HG02571 (cell line): ENCODE data around the gene ENGASE.
"Not testable (repeated sequence)": the region's sequence is repeated elsewhere in the genome, so short reads cannot be mapped to it uniquely, and the experiment has no call there.

ENCODE experiments used
- ATAC-seq: cut with Tn5 transposase; IDR thresholded peaks from one replicate; pipeline ENCODE4 v1.9.1; 2021; ENCODE audit warnings: mild to moderate bottlenecking, moderate library complexity; ENCODE audit not compliant: unreplicated experiment

Gene ENGASE

DNA sequence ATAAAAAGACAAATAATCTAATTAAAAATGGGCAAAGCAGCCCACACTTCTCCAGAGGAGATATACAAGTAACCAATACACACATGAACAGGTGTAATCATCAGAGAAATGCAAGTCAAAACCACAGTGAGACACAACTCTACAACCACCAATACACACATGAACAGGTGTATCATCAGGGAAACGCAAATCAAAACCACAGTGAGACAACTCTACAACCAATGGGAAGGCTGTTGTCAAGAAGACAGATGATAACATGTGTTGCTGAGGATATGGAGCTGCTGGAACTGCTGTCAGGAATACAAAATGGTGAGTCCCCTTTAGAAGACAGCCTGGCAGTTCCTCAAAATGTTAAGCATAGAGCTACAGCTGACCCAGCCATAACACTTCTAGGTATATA lies 22.5 kb upstream of the ENGASE start:
- no peak for ATAC-seq

DNA sequence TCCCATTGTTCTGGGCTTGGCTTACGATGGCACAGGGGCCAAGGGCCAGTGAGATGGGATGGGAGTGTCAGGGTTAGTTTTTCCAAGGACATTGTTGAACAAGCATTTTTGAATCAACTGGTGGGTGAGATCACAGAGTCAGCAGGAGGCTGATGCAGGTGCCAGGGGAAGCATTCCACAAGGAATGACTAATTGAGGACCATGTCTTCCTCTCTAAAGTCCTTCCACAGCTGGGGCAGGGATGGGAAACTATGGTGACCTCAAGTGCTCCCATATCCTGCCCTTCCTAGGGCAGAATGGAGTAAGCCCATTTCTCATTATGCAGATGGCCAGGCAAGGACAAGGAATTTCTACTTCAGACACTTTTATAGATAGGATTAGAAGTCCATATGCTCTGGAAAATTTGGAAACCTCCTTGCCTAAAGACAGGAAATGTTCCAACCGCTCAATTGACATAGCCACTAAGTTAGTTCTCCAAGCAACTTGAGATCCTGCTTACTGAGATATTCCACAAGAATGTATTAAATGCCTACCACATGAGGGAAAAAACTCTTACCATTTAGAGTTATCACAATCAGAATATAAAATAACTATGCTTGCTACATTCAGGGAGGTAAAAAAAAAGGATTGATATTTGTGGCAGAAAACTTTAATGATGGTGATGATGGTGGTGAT lies 21.2 kb upstream of the ENGASE start:
- no peak for ATAC-seq

DNA sequence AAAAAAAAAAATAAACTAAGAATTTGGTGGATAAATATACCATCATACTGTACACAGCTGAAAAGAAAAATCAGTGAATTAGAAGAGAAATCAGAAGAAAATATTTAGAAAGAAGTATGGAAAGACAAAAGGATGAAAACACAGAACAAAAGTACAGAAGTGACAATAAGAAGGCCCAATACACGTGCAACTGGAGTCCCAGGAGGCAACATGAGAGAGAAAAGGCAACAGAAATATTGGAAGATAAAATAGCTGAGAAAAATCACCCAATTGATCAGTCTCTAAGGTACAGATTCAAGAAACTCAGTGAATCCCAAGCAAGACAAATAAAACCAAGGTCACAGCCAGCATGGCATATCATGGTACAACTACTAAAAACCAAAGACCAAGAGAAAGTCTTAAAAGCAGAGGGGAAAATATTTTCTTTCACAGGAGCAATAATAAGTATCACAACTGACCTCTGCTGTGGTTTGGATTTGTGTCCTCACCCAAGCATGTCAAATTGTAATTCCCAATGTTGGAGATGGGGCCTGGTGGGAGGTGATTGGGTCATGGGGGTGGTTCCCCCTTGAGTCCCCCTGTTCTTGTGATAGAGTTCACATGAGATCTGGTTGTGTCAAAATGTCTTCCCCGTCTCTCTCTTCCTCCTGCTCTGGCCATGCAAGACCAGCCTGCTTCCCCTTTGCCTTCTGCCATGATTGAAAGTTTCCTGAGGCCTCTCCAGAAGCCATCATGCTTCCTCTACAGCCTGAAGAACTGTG lies 20.2 kb upstream of the ENGASE start:
- no peak for ATAC-seq

DNA sequence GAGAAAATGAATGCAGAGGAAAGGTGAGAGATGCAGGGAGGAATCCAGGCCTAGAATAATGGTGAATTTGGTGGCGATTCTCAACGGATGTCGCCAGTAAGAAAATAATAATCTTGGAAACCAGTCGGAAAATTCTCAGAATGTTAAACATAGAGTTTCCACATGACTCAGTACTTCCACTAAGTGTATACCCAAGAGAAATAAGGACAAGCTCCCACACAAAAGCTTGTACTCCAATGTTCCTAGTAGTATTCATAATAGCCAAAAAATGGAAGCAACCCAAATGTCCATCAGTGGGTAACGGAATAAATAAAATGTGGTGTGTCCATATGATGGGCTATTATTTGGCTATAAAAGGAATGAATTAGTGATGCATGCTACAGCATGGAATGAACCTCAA lies 19.4 kb upstream of the ENGASE start:
- no peak for ATAC-seq

DNA sequence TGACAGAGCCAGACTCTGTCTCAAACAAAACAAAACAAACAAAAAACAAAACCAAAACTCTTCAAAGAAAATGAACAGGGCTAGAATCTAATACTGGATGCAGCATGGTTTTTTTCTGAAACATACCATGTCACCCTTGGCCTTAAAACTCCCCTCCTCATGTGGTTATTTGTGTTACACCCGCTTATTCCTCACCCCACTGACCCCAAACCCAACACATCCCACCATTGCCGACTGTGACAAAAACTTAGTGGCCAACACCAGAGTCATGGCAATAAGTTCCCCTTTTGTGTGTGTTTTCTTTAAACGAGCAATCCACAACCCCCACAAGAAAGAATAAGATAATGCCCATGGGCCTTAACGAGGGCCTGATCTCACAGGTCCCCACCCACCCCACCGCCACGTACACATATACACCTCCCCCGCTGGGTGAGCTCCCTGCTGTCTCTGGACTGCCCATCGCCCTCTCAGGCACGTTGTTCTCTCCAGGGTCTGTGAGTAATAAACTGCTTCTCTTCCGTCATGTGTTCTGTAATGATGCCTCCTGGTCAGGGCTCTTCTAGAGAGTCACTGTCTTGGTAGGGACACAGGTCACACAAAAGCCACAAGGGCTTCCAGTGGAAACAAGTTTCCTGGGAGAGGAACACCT lies 16.8 kb upstream of the ENGASE start:
- ATAC-seq, result no peak

DNA sequence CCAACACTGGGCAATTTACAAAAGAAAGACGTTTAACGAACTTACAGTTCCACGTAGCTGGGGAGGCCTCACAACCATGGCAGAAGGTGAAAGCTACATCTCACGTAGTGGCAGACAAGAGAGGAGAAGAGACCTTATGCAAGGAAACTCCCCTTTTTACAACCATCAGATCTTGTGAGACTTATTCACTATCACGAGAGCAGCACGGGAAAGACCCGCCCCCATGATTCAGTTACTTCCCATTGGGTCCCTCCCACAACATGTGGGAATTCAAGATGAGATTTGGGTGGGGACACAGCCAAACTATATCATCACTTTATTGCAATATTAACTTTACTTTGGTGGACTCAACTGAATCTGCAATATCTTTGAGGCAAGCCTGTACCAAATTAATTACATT lies 11.9 kb upstream of the ENGASE start:
- ATAC-seq, result no peak

DNA sequence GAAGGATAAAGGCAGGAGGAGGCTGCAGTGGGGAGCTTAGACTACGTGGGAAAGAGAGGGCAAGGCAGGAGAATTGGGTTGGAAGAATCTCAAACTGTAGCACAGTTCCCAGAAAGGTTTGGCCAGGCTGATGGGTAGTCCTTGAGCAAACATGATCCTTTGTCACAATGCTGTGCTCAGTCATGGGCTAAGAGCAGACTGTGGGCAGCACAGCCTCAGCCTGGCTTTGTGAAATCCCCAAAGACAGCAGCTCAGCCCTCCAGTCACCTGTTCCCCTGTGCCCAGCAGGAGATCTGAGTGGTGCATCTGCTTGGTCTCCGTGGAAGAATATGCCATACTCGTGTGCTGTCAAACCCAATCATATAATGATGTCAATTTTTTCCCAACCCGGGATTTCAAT lies 10.6 kb upstream of the ENGASE start:
- ATAC-seq, result no peak

DNA sequence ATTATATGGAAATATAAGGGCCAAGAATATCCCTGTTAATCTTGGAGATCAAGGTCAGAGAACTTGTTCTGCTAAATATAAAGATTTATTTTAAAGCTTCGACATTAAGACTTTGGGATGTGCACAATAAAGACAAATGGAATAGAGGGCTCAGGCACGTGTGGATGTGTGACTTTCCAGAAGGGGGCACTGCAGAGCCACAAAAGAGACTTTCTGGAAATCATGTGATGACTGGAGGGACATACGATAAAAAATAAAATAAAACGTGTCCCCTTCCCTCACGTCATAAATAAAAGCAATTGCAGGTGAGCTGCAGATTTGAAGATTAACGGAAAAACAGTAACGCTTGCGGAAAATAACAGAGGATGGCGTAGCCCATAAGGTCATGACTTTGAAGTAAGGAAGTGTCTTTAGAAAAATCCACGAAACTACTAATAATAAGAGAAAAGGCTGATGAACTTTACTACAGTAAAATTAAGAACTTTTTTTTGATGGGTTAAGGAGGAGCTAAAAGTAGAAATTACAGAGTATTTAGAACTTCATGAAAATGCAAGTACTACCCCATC lies 9.4 kb upstream of the ENGASE start:
- ATAC-seq, result no peak

DNA sequence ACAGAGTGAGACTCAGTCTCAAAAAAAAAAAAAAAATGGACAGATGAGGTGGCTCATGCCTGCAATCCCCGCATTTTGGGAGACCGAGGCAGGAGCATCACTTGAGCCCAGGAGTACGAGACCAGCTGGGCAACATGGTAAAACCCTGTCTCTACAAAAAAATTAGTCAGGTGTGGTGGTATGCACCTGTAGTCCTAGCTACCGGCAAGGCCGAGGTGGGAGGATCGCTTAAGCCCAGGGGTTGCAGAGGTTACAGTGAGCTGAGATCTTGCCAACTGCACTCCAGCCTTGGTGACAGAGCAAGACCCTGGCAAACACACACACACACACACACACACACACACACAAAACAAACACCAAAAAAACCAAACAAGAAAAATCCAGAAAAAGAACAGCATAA lies 7.7 kb upstream of the ENGASE start:
- no peak for ATAC-seq

DNA sequence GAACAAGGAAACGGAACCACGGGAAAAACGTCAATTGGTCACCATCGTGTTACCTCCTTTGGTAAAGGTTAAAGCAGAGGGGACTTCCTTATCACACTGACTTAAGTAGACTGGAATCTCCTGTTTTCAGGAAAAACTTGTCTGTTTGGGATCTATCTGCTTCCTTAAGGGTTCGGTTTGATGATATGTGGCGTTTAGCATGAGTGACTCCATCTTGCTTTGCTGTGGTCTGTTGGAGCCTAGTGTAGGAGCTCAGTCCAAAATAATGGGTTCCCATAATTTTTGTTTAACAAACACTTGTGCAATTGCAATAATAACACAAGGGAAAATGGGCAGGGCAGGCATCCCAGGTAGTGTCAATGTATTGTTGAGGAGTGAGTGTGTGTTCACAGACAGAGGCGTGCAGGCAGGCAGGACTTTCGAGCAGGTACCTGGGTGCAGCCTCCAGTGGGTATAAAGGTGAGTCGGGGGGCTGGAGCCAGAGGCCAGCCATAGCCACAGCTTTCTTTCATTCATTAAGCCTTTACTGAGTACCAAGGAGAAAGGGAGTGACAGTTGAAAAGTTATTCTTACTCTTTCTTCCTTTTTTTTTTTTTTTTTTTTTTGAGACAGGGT lies 4.3 kb upstream of the ENGASE start:
- ATAC-seq, result no peak

DNA sequence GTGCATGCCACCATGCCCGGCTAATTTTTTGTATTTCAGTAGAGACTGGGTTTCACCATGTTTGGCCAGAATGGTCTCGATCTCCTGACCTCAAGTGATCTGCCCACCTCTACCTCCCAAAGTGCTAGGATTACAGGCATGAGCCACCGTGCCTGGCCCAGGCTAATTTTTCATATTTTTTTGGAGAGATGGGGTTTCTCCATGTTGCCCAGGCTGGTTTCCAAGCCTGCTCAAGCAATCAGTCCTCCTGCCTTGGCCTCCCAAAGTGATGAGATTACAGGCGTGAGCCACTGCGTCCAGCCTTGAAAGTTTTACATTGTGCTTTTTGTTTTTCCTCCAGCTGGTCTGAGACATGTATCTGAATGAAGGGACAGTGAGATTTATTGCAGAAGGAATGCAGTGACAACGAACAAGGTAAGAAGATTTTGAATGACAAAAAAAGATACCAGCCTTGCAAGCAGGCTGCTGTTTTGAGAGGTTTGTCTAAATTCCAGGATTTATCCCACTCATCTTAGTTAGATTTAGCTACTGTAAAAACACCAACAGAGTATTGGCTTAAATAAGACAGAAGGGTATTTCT lies 3.4 kb upstream of the ENGASE start:
- ATAC-seq, result no peak

DNA sequence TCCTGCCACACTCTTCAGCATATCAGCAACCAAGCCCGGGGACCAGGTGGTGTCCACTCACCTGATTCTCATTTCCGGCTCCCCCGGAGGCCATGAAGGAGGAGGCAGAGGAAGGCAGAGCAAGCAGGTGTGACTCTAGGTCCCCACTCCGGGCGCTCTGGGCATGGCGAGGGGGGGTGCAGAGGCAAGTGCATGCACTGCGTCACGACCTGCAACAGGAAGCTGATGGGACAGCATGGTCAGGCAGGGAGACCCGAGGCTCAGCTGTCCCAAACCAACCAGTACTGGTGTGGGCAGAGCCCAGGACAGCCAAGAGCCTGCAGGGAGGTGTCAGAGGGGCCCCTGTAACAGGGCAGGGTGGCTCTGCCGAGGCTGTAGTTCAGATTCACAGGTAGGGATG lies 2.1 kb upstream of the ENGASE start:
- no peak for ATAC-seq

DNA sequence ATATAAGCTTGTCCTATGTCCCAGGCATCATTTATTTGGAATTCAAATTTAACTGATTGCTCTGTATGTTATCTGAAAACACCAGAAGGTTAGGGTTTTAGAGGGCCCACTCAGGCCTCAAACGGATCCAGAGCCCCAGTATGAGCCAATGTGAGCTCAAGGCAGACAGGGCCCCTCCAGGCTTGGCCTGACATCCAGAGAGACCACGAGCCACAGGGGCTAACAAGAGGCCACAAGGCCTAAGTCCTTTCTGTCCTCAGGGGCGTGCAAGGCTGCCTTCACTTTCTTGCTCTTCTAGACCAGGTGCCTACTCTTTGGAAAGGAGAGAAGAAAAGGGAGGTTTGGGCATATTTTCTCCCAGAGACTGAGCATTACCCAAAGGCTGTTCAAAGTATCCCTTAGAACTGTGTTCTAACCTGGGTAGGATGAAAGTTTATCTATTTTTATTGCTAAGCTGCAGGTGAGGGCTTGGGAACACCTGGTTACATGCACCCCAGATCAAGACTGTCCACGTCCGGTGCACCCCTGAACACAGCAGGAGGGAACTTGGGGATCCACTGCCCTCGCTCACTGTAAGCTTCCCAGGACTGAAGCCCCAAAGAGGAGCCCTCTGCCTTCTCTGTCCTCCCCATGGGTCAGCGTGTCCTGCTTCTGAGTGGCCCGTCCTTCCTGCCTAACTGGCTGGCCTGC lies 1.5 kb upstream of the ENGASE start:
- ATAC-seq, result no peak

DNA sequence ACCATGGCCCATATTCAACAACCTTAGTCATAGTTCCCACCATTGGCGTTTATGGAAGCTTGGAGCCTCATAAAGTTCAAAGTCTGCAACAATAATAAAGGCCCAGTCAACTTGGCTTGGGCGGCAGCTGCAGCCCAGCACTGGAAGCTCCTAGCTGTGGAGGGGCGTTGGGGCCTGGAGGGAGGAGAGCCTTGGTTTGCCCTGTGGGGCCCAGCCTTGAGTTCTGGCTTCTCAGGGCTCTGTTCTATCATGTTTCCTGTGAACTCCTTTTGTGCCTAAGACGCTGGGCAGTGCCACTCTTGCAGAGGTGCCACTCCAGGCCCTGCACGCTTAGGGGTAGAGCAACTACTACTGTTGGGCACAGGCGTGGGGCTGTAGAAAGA lies 927 bp upstream of the ENGASE start:
- ATAC-seq, result no peak

DNA sequence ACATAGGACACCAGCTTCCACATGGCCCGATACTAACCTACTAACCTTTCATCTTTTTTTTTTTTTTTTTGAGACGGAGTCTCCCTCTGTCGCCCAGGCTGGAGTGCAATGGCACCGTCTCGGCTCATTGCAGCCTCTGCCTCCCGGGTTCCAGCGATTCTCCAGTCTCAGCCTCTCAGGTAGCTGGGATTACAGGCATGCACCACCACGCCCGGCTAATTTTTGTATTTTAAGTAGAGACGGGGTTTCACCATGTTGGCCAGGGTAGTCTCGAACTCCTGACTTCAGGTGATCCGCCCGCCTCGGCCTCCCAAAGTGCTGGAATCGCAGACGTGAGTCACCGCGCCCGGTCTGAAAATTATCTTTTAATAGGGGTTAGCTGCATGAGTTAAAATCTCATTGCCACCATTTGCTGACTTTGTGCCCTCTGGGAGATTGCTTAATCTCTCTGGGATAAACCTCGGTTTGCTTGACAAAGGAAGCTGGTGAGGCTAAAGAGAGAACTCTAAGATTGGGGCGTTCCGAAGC lies 439 bp upstream of the ENGASE start:
- not testable (repeated sequence) for ATAC-seq

DNA sequence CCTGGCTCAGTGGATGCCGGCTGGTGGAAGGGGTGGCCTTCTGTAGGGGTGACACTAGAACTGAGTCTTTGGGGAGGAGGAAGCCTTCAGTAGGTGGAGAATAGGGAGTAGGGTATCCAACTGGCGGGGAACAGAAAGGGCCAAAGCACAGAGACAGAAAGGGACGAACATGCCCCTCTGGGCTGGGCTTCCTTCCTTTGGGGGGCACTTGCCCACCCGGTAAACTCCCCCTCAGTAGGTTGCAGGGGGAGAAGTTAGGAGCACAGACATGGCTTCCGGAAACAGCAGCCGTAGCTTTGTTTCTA lies 774 bp downstream of the ENGASE start:
- ATAC-seq, result no peak

DNA sequence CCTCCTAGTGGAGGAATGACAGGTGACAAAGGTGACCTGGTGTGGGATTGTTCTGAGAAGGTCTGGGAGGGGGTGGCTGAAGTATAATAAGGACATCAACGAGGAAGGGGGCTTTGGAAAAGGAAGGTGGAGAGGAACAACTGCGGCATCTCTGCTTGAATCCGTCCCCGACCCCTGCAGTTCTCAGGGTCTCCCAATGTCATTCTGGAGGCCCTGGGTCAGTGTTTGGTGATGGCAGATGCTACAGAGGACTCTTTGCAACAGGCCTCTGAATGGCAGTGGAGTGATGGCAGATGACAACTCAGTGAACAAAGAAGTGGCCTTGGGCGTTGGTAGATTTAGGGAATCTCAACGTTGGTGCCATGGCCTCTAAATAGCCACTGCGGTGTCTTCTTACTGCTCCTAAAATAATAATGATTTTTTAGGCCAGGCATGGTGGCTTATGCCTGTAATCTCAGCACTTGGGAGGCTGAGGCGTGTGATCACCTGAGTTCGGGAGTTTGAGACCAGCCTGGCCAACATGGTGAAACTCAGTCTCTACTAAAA lies 1.3 kb downstream of the ENGASE start:
- no peak for ATAC-seq

DNA sequence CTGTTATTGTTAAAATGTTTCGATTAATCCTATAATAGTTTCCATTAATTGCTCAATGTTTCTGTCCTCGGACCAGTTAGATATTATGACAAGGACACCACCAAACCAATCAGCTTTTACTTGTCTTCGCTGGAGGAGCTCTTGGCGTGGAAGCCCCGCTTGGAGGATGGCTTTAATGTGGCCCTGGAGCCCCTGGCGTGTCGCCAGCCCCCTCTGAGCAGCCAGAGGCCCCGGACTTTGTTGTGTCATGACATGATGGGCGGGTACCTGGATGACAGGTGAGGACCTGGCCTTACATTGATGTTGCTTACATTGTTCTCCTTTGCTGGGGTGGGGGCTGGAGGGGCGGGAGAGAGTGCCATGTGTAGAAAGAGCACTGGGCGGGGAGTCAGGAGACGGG lies 3.0 kb downstream of the ENGASE start:
- no peak for ATAC-seq

DNA sequence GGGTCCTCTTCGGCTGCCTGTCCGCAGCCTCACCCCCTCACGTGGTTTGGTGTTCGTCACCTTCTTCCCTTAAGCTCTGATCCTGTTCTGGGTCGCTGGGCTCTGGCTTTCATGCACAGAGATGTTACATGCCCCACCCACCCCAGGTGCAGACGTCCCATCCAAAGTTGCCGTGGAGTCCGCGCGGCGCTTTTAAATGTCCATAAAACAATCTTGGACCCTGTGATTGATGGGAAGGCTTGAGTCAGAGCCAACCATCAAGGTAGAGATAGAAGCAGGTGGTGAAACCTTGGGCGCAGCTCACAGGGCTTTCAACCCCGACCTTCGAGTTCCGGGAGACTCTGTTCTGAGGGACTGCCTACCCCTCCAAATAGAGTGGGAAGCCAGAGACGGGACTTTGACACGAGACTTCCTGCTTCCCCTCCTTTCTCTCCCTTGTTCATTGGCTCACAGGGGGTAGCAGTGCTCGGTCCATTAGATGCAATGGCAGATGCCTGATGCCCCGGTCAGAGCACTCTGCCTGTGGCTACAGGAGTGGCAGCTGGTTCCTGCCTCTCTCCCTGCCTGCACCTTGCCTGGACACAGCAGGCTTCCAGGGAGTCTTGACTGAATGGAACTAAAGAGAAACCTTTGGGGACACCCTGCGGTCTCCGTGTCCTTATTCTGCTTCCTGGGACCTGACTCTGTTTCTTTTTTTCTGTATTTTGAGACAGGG lies 4.0 kb downstream of the ENGASE start:
- no peak for ATAC-seq
